IgD-negative memory B cell (primary cell): ENCODE measurements around the gene GPD1L. TPM values are rescaled to one million over a fixed set of nuclear protein-coding genes. Genes with fewer than 3 reads are reported as not detected.

Source experiments
- H3K27ac Mint-ChIP-seq, 3 donors: one replicate each; pipeline ENCODE4 v1.8.0; 2020 to 2022; ENCODE audit warnings: mild to moderate bottlenecking in 3 of 3, mixed read lengths in 3 of 3, moderate library complexity in 1 of 3
- H3K27me3 Mint-ChIP-seq: one replicate; pipeline ENCODE4 v1.8.0; 2021; ENCODE audit warnings: mixed read lengths
- H3K36me3 Mint-ChIP-seq: one replicate; pipeline ENCODE4 v1.8.0; 2020; ENCODE audit warnings: mild to moderate bottlenecking, mixed read lengths
- H3K4me1 Mint-ChIP-seq, 3 donors: one replicate each; pipeline ENCODE4 v1.8.0; 2020 to 2022; ENCODE audit warnings: mixed read lengths in 3 of 3, mild to moderate bottlenecking in 1 of 3
- H3K4me3 Mint-ChIP-seq, 4 donors: one replicate each; pipeline ENCODE4 v1.8.0; 2020 to 2022; ENCODE audit warnings: mild to moderate bottlenecking in 4 of 4, mixed read lengths in 4 of 4, moderate library complexity in 3 of 4
- H3K9me3 Mint-ChIP-seq, 3 donors: one replicate each; pipeline ENCODE4 v1.8.0; 2020 to 2021; ENCODE audit warnings: mixed read lengths in 3 of 3, mild to moderate bottlenecking in 1 of 3
- polyA plus RNA-seq: library from polyadenylated mRNA; unstranded; fragments of 300-500 nt; fragmentation: Illumina TruSeq; gene quantifications from one replicate; pipeline ENCODE4 v1.2.3, GENCODE V29; 2021

The GPD1L gene
- polyA plus RNA-seq, 1 donor from 2014 or later, result 6.0 TPM

GRCh38 chr3:32137870-32138269, 31.4 kb downstream of the GPD1L start:
- Mint-ChIP-seq H3K36me3 (peaks cover 6% of the 10 kb centered on the region), H3K9me3 (no peaks in the 10 kb centered on the region), H3K4me1 (peaks cover 14 to 16% (median 15%) of the 10 kb centered on the region in 3 donors), H3K27me3 (no peaks in the 10 kb centered on the region), H3K27ac (no peak overlapping the region), H3K4me3 (peak overlapping the region in 1 of 4 donors; percentile 46)

- no peaks in the 10 kb centered on the region for H3K27me3 Mint-ChIP-seq
- no peaks in the 10 kb centered on the region for H3K9me3 Mint-ChIP-seq
- H3K36me3 Mint-ChIP-seq, result peaks cover 6% of the 10 kb centered on the region
- H3K4me1 Mint-ChIP-seq, result peaks cover 14 to 16% (median 15%) of the 10 kb centered on the region in 3 donors
- H3K27ac Mint-ChIP-seq, result peak overlapping the region in 1 of 3 donors; percentile 39
- peak overlapping the region in 1 of 4 donors; percentile 15 for H3K4me3 Mint-ChIP-seq
These were observed 32.2 kb downstream of the GPD1L start for GRCh38 chr3:32138545-32139104.

GRCh38 chr3:32140943-32141342, 34.5 kb downstream of the GPD1L start:
- H3K27ac Mint-ChIP-seq, result no peak overlapping the region
- no peak overlapping the region for H3K4me3 Mint-ChIP-seq
- H3K36me3 Mint-ChIP-seq, result peaks cover 1% of the 10 kb centered on the region
- no peaks in the 10 kb centered on the region for H3K27me3 Mint-ChIP-seq
- H3K4me1 Mint-ChIP-seq, result peaks cover 19 to 22% (median 20%) of the 10 kb centered on the region in 3 donors
- H3K9me3 Mint-ChIP-seq, result no peaks in the 10 kb centered on the region

- Mint-ChIP-seq H3K4me3 (no peak overlapping the region), H3K9me3 (no peaks in the 10 kb centered on the region), H3K27me3 (no peaks in the 10 kb centered on the region), H3K4me1 (peaks cover 14 to 21% (median 18%) of the 10 kb centered on the region in 3 donors), H3K36me3 (peaks cover 1% of the 10 kb centered on the region), H3K27ac (no peak overlapping the region)
These were observed 37.7 kb downstream of the GPD1L start for GRCh38 chr3:32143849-32144757.

- Mint-ChIP-seq H3K36me3 (peaks cover 8% of the 10 kb centered on the region), H3K4me3 (peak overlapping the region in 1 of 4 donors; percentile 10), H3K4me1 (peaks cover 13 to 21% (median 17%) of the 10 kb centered on the region in 3 donors), H3K27me3 (no peaks in the 10 kb centered on the region), H3K27ac (no peak overlapping the region), H3K9me3 (no peaks in the 10 kb centered on the region)
These were observed 40.4 kb downstream of the GPD1L start for GRCh38 chr3:32146746-32147211.

- Mint-ChIP-seq H3K9me3 (no peaks in the 10 kb centered on the region), H3K4me1 (peaks cover 13 to 21% (median 17%) of the 10 kb centered on the region in 3 donors), H3K4me3 (peak overlapping the region in 1 of 4 donors; percentile 10), H3K36me3 (peaks cover 8% of the 10 kb centered on the region), H3K27me3 (no peaks in the 10 kb centered on the region), H3K27ac (no peak overlapping the region)
These were observed 41.1 kb downstream of the GPD1L start for GRCh38 chr3:32147509-32147908.

- Mint-ChIP-seq H3K4me1 (peaks cover 13 to 21% (median 17%) of the 10 kb centered on the region in 3 donors), H3K9me3 (no peaks in the 10 kb centered on the region), H3K36me3 (peaks cover 8% of the 10 kb centered on the region), H3K27me3 (no peaks in the 10 kb centered on the region), H3K4me3 (peak overlapping the region in 1 of 4 donors; percentile 51), H3K27ac (no peak overlapping the region)
These were observed 41.5 kb downstream of the GPD1L start for GRCh38 chr3:32147933-32148332.

- peaks cover 13 to 21% (median 17%) of the 10 kb centered on the region in 3 donors for H3K4me1 Mint-ChIP-seq
- H3K4me3 Mint-ChIP-seq, result peak overlapping the region in 1 of 4 donors; percentile 51
- no peaks in the 10 kb centered on the region for H3K27me3 Mint-ChIP-seq
- no peak overlapping the region for H3K27ac Mint-ChIP-seq
- H3K9me3 Mint-ChIP-seq, result no peaks in the 10 kb centered on the region
- peaks cover 8% of the 10 kb centered on the region for H3K36me3 Mint-ChIP-seq
These were observed 41.9 kb downstream of the GPD1L start for GRCh38 chr3:32148351-32148750.

- H3K27ac Mint-ChIP-seq, result no peak overlapping the region
These were observed 47.2 kb downstream of the GPD1L start for GRCh38 chr3:32153414-32154204.

GRCh38 chr3:32154205-32154579, 47.8 kb downstream of the GPD1L start:
- H3K4me1 Mint-ChIP-seq, result no peaks in the 10 kb centered on the region
- no peak overlapping the region for H3K27ac Mint-ChIP-seq
- H3K9me3 Mint-ChIP-seq, result no peaks in the 10 kb centered on the region
- no peak overlapping the region for H3K4me3 Mint-ChIP-seq
- H3K36me3 Mint-ChIP-seq, result peaks cover 7% of the 10 kb centered on the region
- no peaks in the 10 kb centered on the region for H3K27me3 Mint-ChIP-seq

More at GRCh38 chr3:32153414-32154204, 47.2 kb downstream of the GPD1L start:
- no peaks in the 10 kb centered on the region for H3K4me1 Mint-ChIP-seq
- no peaks in the 10 kb centered on the region for H3K9me3 Mint-ChIP-seq
- no peak overlapping the region for H3K4me3 Mint-ChIP-seq
- H3K36me3 Mint-ChIP-seq, result peaks cover 6% of the 10 kb centered on the region
- H3K27me3 Mint-ChIP-seq, result no peaks in the 10 kb centered on the region

GRCh38 chr3:32155117-32155516, 48.7 kb downstream of the GPD1L start:
- no peak overlapping the region for H3K4me3 Mint-ChIP-seq
- H3K36me3 Mint-ChIP-seq, result peaks cover 4% of the 10 kb centered on the region
- no peak overlapping the region for H3K27ac Mint-ChIP-seq
- no peaks in the 10 kb centered on the region for H3K9me3 Mint-ChIP-seq
- H3K4me1 Mint-ChIP-seq, result no peaks in the 10 kb centered on the region
- H3K27me3 Mint-ChIP-seq, result no peaks in the 10 kb centered on the region

GRCh38 chr3:32157600-32158264, 51.3 kb downstream of the GPD1L start:
- Mint-ChIP-seq H3K4me3 (no peak overlapping the region), H3K4me1 (no peaks in the 10 kb centered on the region), H3K9me3 (no peaks in the 10 kb centered on the region), H3K36me3 (peaks cover 2% of the 10 kb centered on the region), H3K27ac (peak overlapping the region in 1 of 3 donors; percentile 31), H3K27me3 (no peaks in the 10 kb centered on the region)

GRCh38 chr3:32160706-32161214, 54.3 kb downstream of the GPD1L start:
- Mint-ChIP-seq H3K27ac (no peak overlapping the region), H3K27me3 (no peaks in the 10 kb centered on the region), H3K4me1 (no peaks in the 10 kb centered on the region), H3K36me3 (peaks cover 3% of the 10 kb centered on the region), H3K9me3 (no peaks in the 10 kb centered on the region), H3K4me3 (no peak overlapping the region)

- Mint-ChIP-seq H3K4me3 (no peak overlapping the region), H3K36me3 (peaks cover 13% of the 10 kb centered on the region), H3K4me1 (no peaks in the 10 kb centered on the region), H3K27me3 (no peaks in the 10 kb centered on the region), H3K9me3 (peaks cover 0 to 2% (median 0%) of the 10 kb centered on the region in 3 donors), H3K27ac (no peak overlapping the region)
These were observed 59.0 kb downstream of the GPD1L start for GRCh38 chr3:32165442-32165841.
